ENCODE data around the gene DMD. TPM values are rescaled to one million over a fixed set of nuclear protein-coding genes. Genes with fewer than 3 reads are reported as not detected.

Gene DMD
- total and polyA plus RNA-seq, 2 donors (not counting 1 experiment from before 2014, with no cell fraction given) = 5.1 to 7.2 TPM

- no peak overlapping the region for H2AFZ ChIP-seq (ENCODE audit: low read length)
- H3K4me2 ChIP-seq (ENCODE audit: extremely low read depth, insufficient read depth, low read length) = no peak overlapping the region
- H3K9me3 ChIP-seq (ENCODE audit: control insufficient read depth, insufficient read depth, low read depth, low read length) = no peaks in the 10 kb centered on the region
- no peak for DNase-seq (ENCODE audit: low read depth in 2 of 2)
- no peaks in the 10 kb centered on the region for H3K79me2 ChIP-seq (ENCODE audit: control insufficient read depth, insufficient read depth, low read length)
- H3K4me1 ChIP-seq (ENCODE audit: control insufficient read depth, extremely low read depth, insufficient read depth, low read length) = no peaks in the 10 kb centered on the region
- no peaks in the 10 kb centered on the region for H4K20me1 ChIP-seq (ENCODE audit: control insufficient read depth, extremely low read depth, insufficient read depth, low read length)
- no peaks in the 10 kb centered on the region for H3K27me3 ChIP-seq (ENCODE audit: control insufficient read depth, insufficient read depth, low read length)
- no peak overlapping the region for H3K27ac ChIP-seq (ENCODE audit: insufficient read depth, low read length)
- H3K9ac ChIP-seq (ENCODE audit: insufficient read depth, low read length) = no peak overlapping the region
- TF ChIP-seq CTCF (conservative IDR thresholded peaks at IDR 0.05 in 1 of 2, IDR thresholded peaks at IDR 0.05 in 1 of 2; ENCODE audit: low read depth in 1 of 2, low read length in 2 of 2) = no peak
- TF ChIP-seq EZH2 (IDR thresholded peaks at IDR 0.05; ENCODE audit: low read length, missing control alignments) = no peak
- no peaks in the 10 kb centered on the region for H3K36me3 ChIP-seq (ENCODE audit: control insufficient read depth, insufficient read depth, low read length)
- no peak overlapping the region for H3K4me3 ChIP-seq (replicated peaks in 1 of 4; ENCODE audit: control extremely low read depth in 1 of 4, insufficient read depth in 1 of 4, low read depth in 3 of 4, low read length in 4 of 4)
These were observed 935.2 kb downstream of the DMD start for GRCh38 chrX:32276153-32276552.

- H3K9me3 ChIP-seq (ENCODE audit: control insufficient read depth, insufficient read depth, low read depth, low read length) = no peaks in the 10 kb centered on the region
- TF ChIP-seq CTCF (conservative IDR thresholded peaks at IDR 0.05 in 1 of 2, IDR thresholded peaks at IDR 0.05 in 1 of 2; ENCODE audit: low read depth in 1 of 2, low read length in 2 of 2) (no peak), EZH2 (IDR thresholded peaks at IDR 0.05; ENCODE audit: low read length, missing control alignments) (no peak)
- H3K4me2 ChIP-seq (ENCODE audit: extremely low read depth, insufficient read depth, low read length) = no peak overlapping the region
- H3K79me2 ChIP-seq (ENCODE audit: control insufficient read depth, insufficient read depth, low read length) = no peaks in the 10 kb centered on the region
- no peaks in the 10 kb centered on the region for H3K36me3 ChIP-seq (ENCODE audit: control insufficient read depth, insufficient read depth, low read length)
- H3K27ac ChIP-seq (ENCODE audit: insufficient read depth, low read length) = no peak overlapping the region
- H3K4me3 ChIP-seq (replicated peaks in 1 of 4; ENCODE audit: control extremely low read depth in 1 of 4, insufficient read depth in 1 of 4, low read depth in 3 of 4, low read length in 4 of 4) = no peak overlapping the region
- H4K20me1 ChIP-seq (ENCODE audit: control insufficient read depth, extremely low read depth, insufficient read depth, low read length) = no peaks in the 10 kb centered on the region
- no peaks in the 10 kb centered on the region for H3K4me1 ChIP-seq (ENCODE audit: control insufficient read depth, extremely low read depth, insufficient read depth, low read length)
- H3K9ac ChIP-seq (ENCODE audit: insufficient read depth, low read length) = no peak overlapping the region
- no peaks in the 10 kb centered on the region for H3K27me3 ChIP-seq (ENCODE audit: control insufficient read depth, insufficient read depth, low read length)
- no peak overlapping the region for H2AFZ ChIP-seq (ENCODE audit: low read length)
- no peak for DNase-seq (ENCODE audit: low read depth in 2 of 2)
These were observed 941.5 kb downstream of the DMD start for GRCh38 chrX:32269866-32270265.

GRCh38 chrX:32268207-32268606 is 943.1 kb downstream of the DMD start:
- TF ChIP-seq EZH2 (IDR thresholded peaks at IDR 0.05; ENCODE audit: low read length, missing control alignments) (no peak), CTCF (conservative IDR thresholded peaks at IDR 0.05 in 1 of 2, IDR thresholded peaks at IDR 0.05 in 1 of 2; ENCODE audit: low read depth in 1 of 2, low read length in 2 of 2) (no peak)
- DNase-seq (ENCODE audit: low read depth in 2 of 2) = no peak
- Histone ChIP-seq H3K27ac (ENCODE audit: insufficient read depth, low read length) (no peak overlapping the region), H3K4me1 (ENCODE audit: control insufficient read depth, extremely low read depth, insufficient read depth, low read length) (no peaks in the 10 kb centered on the region), H3K27me3 (ENCODE audit: control insufficient read depth, insufficient read depth, low read length) (no peaks in the 10 kb centered on the region), H3K9me3 (ENCODE audit: control insufficient read depth, insufficient read depth, low read depth, low read length) (no peaks in the 10 kb centered on the region), H3K4me3 (replicated peaks in 1 of 4; ENCODE audit: control extremely low read depth in 1 of 4, insufficient read depth in 1 of 4, low read depth in 3 of 4, low read length in 4 of 4) (no peak overlapping the region), H3K9ac (ENCODE audit: insufficient read depth, low read length) (no peak overlapping the region), H4K20me1 (ENCODE audit: control insufficient read depth, extremely low read depth, insufficient read depth, low read length) (no peaks in the 10 kb centered on the region), H3K4me2 (ENCODE audit: extremely low read depth, insufficient read depth, low read length) (no peak overlapping the region), H3K36me3 (ENCODE audit: control insufficient read depth, insufficient read depth, low read length) (no peaks in the 10 kb centered on the region), H3K79me2 (ENCODE audit: control insufficient read depth, insufficient read depth, low read length) (no peaks in the 10 kb centered on the region), H2AFZ (ENCODE audit: low read length) (no peak overlapping the region)
